Stimulated activated naive CD4-positive, alpha-beta T cell treated with Interleukin-2 at 50 U/mL for 16 hours (primary cell): ENCODE data around the gene NHERF1.

Experiments used
- DNase-seq: peaks from one replicate; lab custom pipeline; 2025; lab: John Stamatoyannopoulos, UW

Gene NHERF1

GRCh38 chr17:74748529-74749278 lies at the start of gene NHERF1:
TSS of gene NHERF1 (plus strand) at chr17:74748628. CDS start at chr17:74748847, 219 bp downstream.
- DNase-seq, result peak; percentile 90

GRCh38 chr17:74699236-74699635 lies 49.2 kb upstream of the NHERF1 start:
- no peak for DNase-seq

GRCh38 chr17:74702116-74702871 lies 46.1 kb upstream of the NHERF1 start:
- DNase-seq, result no peak

GRCh38 chr17:74703311-74703710 lies 45.1 kb upstream of the NHERF1 start:
- DNase-seq, result no peak

- DNase-seq, result no peak
These were observed 43.9 kb upstream of the NHERF1 start for GRCh38 chr17:74704544-74704943.

- DNase-seq, result no peak
These were observed 37.2 kb upstream of the NHERF1 start for GRCh38 chr17:74711058-74711824.

GRCh38 chr17:74712301-74712700 lies 36.1 kb upstream of the NHERF1 start:
- no peak for DNase-seq

- no peak for DNase-seq
These were observed 35.7 kb upstream of the NHERF1 start, which contains the start of gene CD300LF for GRCh38 chr17:74712756-74713155. TSS of gene CD300LF (minus strand) at chr17:74712923. CDS start at chr17:74712866, 57 bp downstream.

GRCh38 chr17:74713171-74713755 lies 35.2 kb upstream of the NHERF1 start:
- DNase-seq, result no peak

GRCh38 chr17:74715144-74715543 lies 33.3 kb upstream of the NHERF1 start:
- no peak for DNase-seq

- no peak for DNase-seq
These were observed 27.9 kb upstream of the NHERF1 start for GRCh38 chr17:74720506-74720905.

- DNase-seq, result no peak
These were observed 25.6 kb upstream of the NHERF1 start for GRCh38 chr17:74722782-74723181.

- no peak for DNase-seq
These were observed 24.5 kb upstream of the NHERF1 start for GRCh38 chr17:74723891-74724290.

GRCh38 chr17:74725111-74725510 lies 23.3 kb upstream of the NHERF1 start:
- no peak for DNase-seq

- DNase-seq, result no peak
These were observed 20.3 kb upstream of the NHERF1 start for GRCh38 chr17:74728033-74728701.

GRCh38 chr17:74728702-74729075 lies 19.7 kb upstream of the NHERF1 start:
- DNase-seq, result no peak

GRCh38 chr17:74729368-74729767 lies 19.1 kb upstream of the NHERF1 start:
- no peak for DNase-seq

- DNase-seq, result no peak
These were observed 18.6 kb upstream of the NHERF1 start for GRCh38 chr17:74729866-74730265.

- peak; percentile 48 for DNase-seq
These were observed 17.7 kb upstream of the NHERF1 start for GRCh38 chr17:74730491-74731346.

- no peak for DNase-seq
These were observed 17.2 kb upstream of the NHERF1 start for GRCh38 chr17:74731347-74731605.
